Mucosa of descending colon (tissue), 3 donors: ENCODE results near the gene PODXL. TPM values are rescaled to one million over a fixed set of nuclear protein-coding genes. Genes with fewer than 3 reads are reported as not detected.

Source experiments
- ATAC-seq: fragments of 200-7000 bp; cut with Tn5 transposase; one replicate; pipeline ENCODE4 v1.9.1; 2020; ENCODE audit warnings: mild to moderate bottlenecking, moderate library complexity
- DNase-seq, 3 donors: peaks; one replicate each; pipeline ENCODE4 v3.0.0-alpha.2; 2020
- H3K36me3 ChIP-seq: fragments of 200-600 bp; one replicate; pipeline ENCODE4 v1.8.0; 2021; ENCODE audit warnings: low read depth, mild to moderate bottlenecking
- H3K4me1 ChIP-seq: fragments of 200-600 bp; one replicate; pipeline ENCODE4 v1.8.0; 2021; ENCODE audit warnings: low read depth, mild to moderate bottlenecking
- H3K4me3 ChIP-seq: fragments of 200-600 bp; one replicate; pipeline ENCODE4 v1.8.0; 2021; ENCODE audit warnings: mild to moderate bottlenecking
- H3K9me3 ChIP-seq: fragments of 200-600 bp; one replicate; pipeline ENCODE4 v1.8.0; 2021; ENCODE audit warnings: mild to moderate bottlenecking
- CTCF ChIP-seq: fragments of 200-600 bp; IDR thresholded peaks from one replicate; pipeline ENCODE4 v1.8.0; 2022; ENCODE audit warnings: antibody characterized with exemption, mild to moderate bottlenecking
- intact Hi-C, 2 donors: fragments of 100-400 bp; cut with DNase I in 1 of 2; cut with micrococcal nuclease in 1 of 2; formaldehyde crosslinking; loops; one replicate each; pipeline versions ENCODE4 v1.11.0 to v1.11.1; 2022; cut with DNase I, micrococcal nuclease
- total RNA-seq, 3 donors: library from RNA; stranded (reverse); fragmentation: NEBNext Ultra II Directional in 2 of 3; extraction: Animal tissue kit (Norgen Biotek cat#: 25700) in 2 of 3; gene quantifications; one replicate each; pipeline versions ENCODE4 v1.2.1 to v1.2.4, GENCODE V29; 2021 to 2023
- donor health status: DM: no; HTN: no; CAD: no; lungs with moderate emphysema.
- donor health status: DM: no; HTN: no; CAD: no.
- donor health status: DM: no; HTN: yes; CAD: no.

PODXL gene
- total RNA-seq, 3 donors from 2014 or later = 11.8 to 25.6 (median 12.8) TPM

GRCh38 chr7:131578602-131579001 lies 22.2 kb upstream of the PODXL start:
- DNase-seq = no peak
- no peak for TF ChIP-seq CTCF
- Histone ChIP-seq H3K4me1 (no peaks in the 10 kb centered on the region), H3K4me3 (no peak overlapping the region), H3K9me3 (no peaks in the 10 kb centered on the region), H3K36me3 (no peaks in the 10 kb centered on the region)
- no peak for ATAC-seq
- intact Hi-C loops = no loop called here

GRCh38 chr7:131574741-131575140 lies 18.3 kb upstream of the PODXL start:
- intact Hi-C loops = no loop called here
- Histone ChIP-seq H3K36me3 (no peaks in the 10 kb centered on the region), H3K4me1 (no peaks in the 10 kb centered on the region), H3K4me3 (no peak overlapping the region), H3K9me3 (no peaks in the 10 kb centered on the region)
- ATAC-seq = no peak
- no peak for DNase-seq
- no peak for TF ChIP-seq CTCF

- intact Hi-C loops = no loop called here
- Histone ChIP-seq H3K9me3 (no peaks in the 10 kb centered on the region), H3K4me3 (no peak overlapping the region), H3K4me1 (no peaks in the 10 kb centered on the region), H3K36me3 (no peaks in the 10 kb centered on the region)
- DNase-seq (no peak), ATAC-seq (no peak)
- TF ChIP-seq CTCF = no peak
Measured at GRCh38 chr7:131570401-131570800, 14.0 kb upstream of the PODXL start.

- intact Hi-C loops = no loop called here
- Histone ChIP-seq H3K36me3 (no peaks in the 10 kb centered on the region), H3K9me3 (no peaks in the 10 kb centered on the region), H3K4me3 (no peak overlapping the region), H3K4me1 (no peaks in the 10 kb centered on the region)
- DNase-seq = no peak
- TF ChIP-seq CTCF = no peak
- ATAC-seq = no peak
Measured at GRCh38 chr7:131568970-131569369, 12.5 kb upstream of the PODXL start.

- Histone ChIP-seq H3K36me3 (no peaks in the 10 kb centered on the region), H3K9me3 (no peaks in the 10 kb centered on the region), H3K4me3 (no peak overlapping the region), H3K4me1 (no peaks in the 10 kb centered on the region)
- ATAC-seq (no peak), DNase-seq (no peak)
- intact Hi-C loops = no loop called here
- TF ChIP-seq CTCF = no peak
Measured at GRCh38 chr7:131568510-131568909, 12.1 kb upstream of the PODXL start.

DNA sequence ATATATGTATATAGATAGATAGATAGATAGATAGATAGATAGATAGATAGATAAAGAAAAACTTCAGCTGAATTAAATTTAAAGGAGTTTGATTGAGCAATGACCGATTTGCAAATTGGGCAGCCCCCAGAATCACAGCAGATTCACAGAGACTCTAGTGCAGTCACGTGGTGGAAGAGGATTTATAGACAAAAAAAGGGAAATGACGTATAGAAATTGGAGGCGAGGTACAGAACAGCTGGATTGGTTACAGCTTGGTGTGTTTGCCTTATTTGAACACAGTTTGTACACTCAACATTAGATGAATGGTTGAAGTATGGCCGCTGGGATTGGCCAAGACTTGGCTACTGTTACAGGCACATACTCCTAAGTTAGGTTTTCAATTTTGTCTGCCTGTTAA lies 8.2 kb upstream of the PODXL start:
- no peak overlapping the region for H3K4me3 ChIP-seq
- H3K4me1 ChIP-seq = no peaks in the 10 kb centered on the region
- ATAC-seq (no peak), DNase-seq (no peak)
- intact Hi-C loops = no loop called here
- no peak for TF ChIP-seq CTCF
- H3K9me3 ChIP-seq = no peaks in the 10 kb centered on the region
- H3K36me3 ChIP-seq = no peaks in the 10 kb centered on the region
